A673 (cell line): Measurements from ENCODE around the gene NLRP3. TPM values are rescaled to one million over a fixed set of nuclear protein-coding genes. Genes with fewer than 3 reads are reported as not detected.
A peak's percentile ranks its signal among the peaks of the same experiment; 100 is the strongest.
"Not testable (repeated sequence)": the region's sequence is repeated elsewhere in the genome, so short reads cannot be mapped to it uniquely, and the experiment has no call there.

ENCODE experiments used
- BruUV-seq: library from RNA; stranded (reverse); fragments of 400-500 nt; replicated peaks from 2 replicates; lab custom pipeline; 2021; lab: Mats Ljungman, UMichigan
- CTCF ChIA-PET: fragments of 300-600 bp; sonication (Branson Sonifier 250); formaldehyde crosslinking; loops from one replicate; lab custom pipeline; 2022; ENCODE audit warnings: antibody characterized with exemption; lab: Charles Lee
- POLR2A ChIA-PET: fragments of 300-600 bp; sonication (Branson Sonifier 250); formaldehyde crosslinking; loops from one replicate; lab custom pipeline; 2022; ENCODE audit warnings: antibody characterized with exemption; ENCODE audit not compliant: low non-redundant PET; lab: Charles Lee
- DNase-seq: peaks from one replicate; pipeline ENCODE4 v3.0.0-alpha.2; 2015; ENCODE audit warnings: low spot score
- H3K27ac ChIP-seq: fragments of 200-600 bp; sonication (generic); 2 replicates; pipeline ENCODE4 v1.5.1; 2016; ENCODE audit warnings: mixed run types, low read depth, mild to moderate bottlenecking, mixed read lengths, antibody characterized with exemption, low read length; ENCODE audit not compliant: poor library complexity, severe bottlenecking
- H3K27me3 ChIP-seq: fragments of 200-600 bp; sonication (generic); replicated peaks from 2 replicates; pipeline ENCODE4 v1.6.1; 2017; ENCODE audit warnings: mixed run types, low read depth, mild to moderate bottlenecking, mixed read lengths, antibody characterized with exemption, low read length; ENCODE audit not compliant: insufficient read depth, poor library complexity
- H3K36me3 ChIP-seq: fragments of 200-600 bp; sonication (generic); 2 replicates; pipeline ENCODE4 v1.6.1; 2016; ENCODE audit warnings: mixed run types, mild to moderate bottlenecking, mixed read lengths, antibody characterized with exemption, low read length; ENCODE audit not compliant: insufficient read depth, poor library complexity, severe bottlenecking
- H3K4me1 ChIP-seq: fragments of 200-600 bp; sonication (generic); 2 replicates; pipeline ENCODE4 v1.6.1; 2017; ENCODE audit warnings: mixed run types, mild to moderate bottlenecking, mixed read lengths, antibody characterized with exemption, low read length; ENCODE audit not compliant: insufficient read depth, poor library complexity, severe bottlenecking
- H3K4me3 ChIP-seq: fragments of 200-600 bp; sonication (generic); 2 replicates; pipeline ENCODE4 v1.5.1; 2016; ENCODE audit warnings: low read depth, mixed run types, mild to moderate bottlenecking, mixed read lengths, low read length; ENCODE audit not compliant: poor library complexity, severe bottlenecking
- H3K9me3 ChIP-seq: fragments of 200-600 bp; sonication (generic); 2 replicates; pipeline ENCODE4 v1.6.1; 2016; ENCODE audit warnings: mixed run types, low read depth, mild to moderate bottlenecking, mixed read lengths, antibody characterized with exemption, low read length; ENCODE audit not compliant: poor library complexity, severe bottlenecking
- EZH2 ChIP-seq: fragments of 200-600 bp; sonication (generic); IDR thresholded peaks from 2 replicates; pipeline ENCODE4 v1.6.1; 2017; ENCODE audit warnings: borderline replicate concordance, low read depth, mild to moderate bottlenecking, mixed read lengths, antibody characterized with exemption, low read length; ENCODE audit not compliant: poor library complexity, severe bottlenecking
- intact Hi-C: fragments of 100-400 bp; cut with micrococcal nuclease; formaldehyde crosslinking; loops from one replicate; pipeline ENCODE4 v1.10.0; 2022; ENCODE audit not compliant: unreplicated experiment
- total RNA-seq: library from RNA; stranded (reverse); gene quantifications from 2 replicates; pipeline ENCODE4 v1.2.3, GENCODE V29; 2021
- TF ChIP-seq, protein P1 (sequence below): fragments of 300-800, 200-600 bp; sonication (generic); conservative IDR thresholded peaks from 2 replicates; pipeline ENCODE4 v1.5.1; 2017; ENCODE audit warnings: low read depth, mild to moderate bottlenecking, antibody characterized with exemption, low read length, moderate library complexity, mixed read lengths

NLRP3 gene
- total RNA-seq, 1 experiment from 2014 or later: not detected

DNA sequence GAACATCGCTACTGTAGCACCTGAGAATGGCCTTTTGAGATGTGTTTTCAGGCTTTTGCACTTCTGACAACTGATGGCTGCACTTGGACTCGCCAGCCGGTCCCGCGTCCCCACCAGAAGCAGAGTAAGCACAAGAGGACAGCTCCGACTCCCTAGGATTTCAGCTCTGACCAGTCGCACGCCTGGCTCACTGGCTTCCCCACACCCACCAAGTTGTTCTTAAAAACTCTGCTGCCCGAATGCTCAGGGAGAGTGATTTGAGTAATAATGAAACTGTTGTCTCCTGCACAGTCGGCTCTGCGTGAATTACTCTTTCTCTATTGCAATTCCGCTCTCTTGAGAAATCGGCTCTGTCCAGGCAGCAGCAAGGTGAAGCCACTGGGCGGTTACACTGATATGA lies 40.2 kb upstream of the NLRP3 start:
- intact Hi-C loops: no loop called here
- TF ChIP-seq, protein P1, sequence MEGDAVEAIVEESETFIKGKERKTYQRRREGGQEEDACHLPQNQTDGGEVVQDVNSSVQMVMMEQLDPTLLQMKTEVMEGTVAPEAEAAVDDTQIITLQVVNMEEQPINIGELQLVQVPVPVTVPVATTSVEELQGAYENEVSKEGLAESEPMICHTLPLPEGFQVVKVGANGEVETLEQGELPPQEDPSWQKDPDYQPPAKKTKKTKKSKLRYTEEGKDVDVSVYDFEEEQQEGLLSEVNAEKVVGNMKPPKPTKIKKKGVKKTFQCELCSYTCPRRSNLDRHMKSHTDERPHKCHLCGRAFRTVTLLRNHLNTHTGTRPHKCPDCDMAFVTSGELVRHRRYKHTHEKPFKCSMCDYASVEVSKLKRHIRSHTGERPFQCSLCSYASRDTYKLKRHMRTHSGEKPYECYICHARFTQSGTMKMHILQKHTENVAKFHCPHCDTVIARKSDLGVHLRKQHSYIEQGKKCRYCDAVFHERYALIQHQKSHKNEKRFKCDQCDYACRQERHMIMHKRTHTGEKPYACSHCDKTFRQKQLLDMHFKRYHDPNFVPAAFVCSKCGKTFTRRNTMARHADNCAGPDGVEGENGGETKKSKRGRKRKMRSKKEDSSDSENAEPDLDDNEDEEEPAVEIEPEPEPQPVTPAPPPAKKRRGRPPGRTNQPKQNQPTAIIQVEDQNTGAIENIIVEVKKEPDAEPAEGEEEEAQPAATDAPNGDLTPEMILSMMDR: no peak
- TF ChIP-seq EZH2: no peak
- no peaks in the 10 kb centered on the region for H3K9me3 ChIP-seq
- no TSS peak for BruUV-seq
- H3K27me3 ChIP-seq: no peaks in the 10 kb centered on the region
- DNase-seq: no peak
- CTCF ChIA-PET: no interaction called here
- POLR2A ChIA-PET: no interaction called here
- no peaks in the 10 kb centered on the region for H3K36me3 ChIP-seq
- peaks cover 7% of the 10 kb centered on the region for H3K4me1 ChIP-seq
- no peak overlapping the region for H3K4me3 ChIP-seq
- no peak overlapping the region for H3K27ac ChIP-seq

DNA sequence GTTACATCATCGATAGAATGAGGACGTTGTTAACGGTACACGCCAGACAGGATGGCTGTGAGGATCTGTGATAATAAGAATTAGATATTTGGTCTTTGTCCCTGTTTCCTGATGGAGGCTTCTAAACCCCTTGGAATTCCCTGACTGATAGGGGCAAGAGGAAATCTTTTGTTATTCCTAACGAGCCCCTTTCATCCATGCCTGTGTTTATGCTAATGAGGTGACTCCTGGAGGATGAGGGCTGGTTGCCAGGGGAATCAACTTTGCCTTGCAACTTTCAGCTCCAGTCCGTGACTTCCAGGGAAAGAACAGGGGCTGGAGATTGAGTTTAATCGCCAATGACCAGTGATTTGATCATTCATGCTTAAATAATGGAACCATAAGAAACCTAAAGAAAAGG lies 39.3 kb upstream of the NLRP3 start:
- Histone ChIP-seq H3K4me1 (peaks cover 7% of the 10 kb centered on the region), H3K36me3 (no peaks in the 10 kb centered on the region), H3K4me3 (no peak overlapping the region), H3K27ac (no peak overlapping the region), H3K27me3 (no peaks in the 10 kb centered on the region), H3K9me3 (no peaks in the 10 kb centered on the region)
- intact Hi-C loops: no loop called here
- ChIA-PET POLR2A (no interaction called here), CTCF (no interaction called here)
- TF ChIP-seq, protein P1: no peak
- no peak for TF ChIP-seq EZH2
- peak; percentile 67 for DNase-seq
- BruUV-seq: no TSS peak

DNA sequence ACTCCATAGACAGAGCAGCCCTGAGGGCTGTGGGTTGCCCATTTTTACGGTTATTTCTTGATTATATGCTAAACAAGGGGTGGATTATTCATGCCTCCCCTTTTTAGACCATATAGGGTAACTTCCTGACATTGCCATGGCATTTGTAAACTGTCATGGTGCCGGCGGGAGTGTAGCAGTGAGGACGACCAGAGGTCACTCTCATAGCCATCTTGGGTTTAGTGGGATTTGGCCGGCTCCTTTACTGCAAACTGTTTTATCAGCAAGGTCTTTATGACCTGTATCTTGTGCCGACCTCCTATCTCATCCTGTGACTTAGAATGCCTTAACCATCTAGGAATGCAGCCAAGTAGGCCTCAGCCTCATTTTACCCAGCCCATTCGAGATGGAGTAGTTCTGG lies 38.3 kb upstream of the NLRP3 start:
- BruUV-seq, H3K9me3 ChIP-seq, DNase-seq, H3K27ac ChIP-seq, H3K36me3 ChIP-seq, H3K4me1 ChIP-seq, H3K4me3 ChIP-seq, CTCF ChIA-PET, POLR2A ChIA-PET, H3K27me3 ChIP-seq, intact Hi-C loops: not testable (repeated sequence)

GRCh38 chr1:247378334-247379073 lies 37.5 kb upstream of the NLRP3 start:
- Histone ChIP-seq H3K9me3 (no peaks in the 10 kb centered on the region), H3K36me3 (no peaks in the 10 kb centered on the region), H3K27ac (no peak overlapping the region), H3K4me1 (peaks cover 7% of the 10 kb centered on the region), H3K27me3 (no peaks in the 10 kb centered on the region), H3K4me3 (no peak overlapping the region)
- POLR2A ChIA-PET: no interaction called here
- BruUV-seq: no TSS peak
- intact Hi-C loops: no loop called here
- DNase-seq: no peak
- CTCF ChIA-PET: no interaction called here
- TF ChIP-seq, protein P1: no peak
- TF ChIP-seq EZH2: no peak
